H1 (cell line): ENCODE results near the gene LRR1. TPM values are rescaled to one million over a fixed set of nuclear protein-coding genes. Genes with fewer than 3 reads are reported as not detected.

ENCODE experiments used
- CTCF ChIA-PET: fragments of 300-600 bp; sonication (Branson Sonifier 250); formaldehyde crosslinking; loops from one replicate; lab custom pipeline; 2021; ENCODE audit not compliant: partially characterized antibody; lab: Charles Lee
- POLR2A ChIA-PET: fragments of 300-600 bp; sonication (Branson Sonifier 250); formaldehyde crosslinking; loops from one replicate; lab custom pipeline; 2021; ENCODE audit warnings: inconsistent platforms; ENCODE audit not compliant: partially characterized antibody; lab: Charles Lee
- DNase-seq, 2 experiments: peaks; one replicate each; pipeline versions ENCODE4 v3.0.0 to v3.0.0-alpha.2; 2010 to 2022; ENCODE audit warnings: low spot score in 2 of 2, low read depth in 1 of 2, mixed read lengths in 1 of 2
- FAIRE-seq: peaks from 2 replicates; lab custom pipeline; 2011; peaks lifted over from hg19 to GRCh38; lab: Jason Lieb, UNC
- H2AFZ ChIP-seq: 2 replicates; pipeline ENCODE4 v1.8.1; 2012; ENCODE audit warnings: low read length, inconsistent platforms
- H2AK5ac ChIP-seq: 2 replicates; pipeline ENCODE4 v1.6.1; 2013; ENCODE audit warnings: low read depth, low read length
- H2BK120ac ChIP-seq: replicated peaks from 2 replicates; pipeline ENCODE3; 2013; ENCODE audit warnings: low read depth, low read length, inconsistent platforms
- H2BK12ac ChIP-seq: 2 replicates; pipeline ENCODE4 v1.6.1; 2013; ENCODE audit warnings: low read depth, low read length
- H2BK15ac ChIP-seq: 2 replicates; pipeline ENCODE4 v1.6.1; 2013; ENCODE audit warnings: low read length
- H2BK20ac ChIP-seq: 2 replicates; pipeline ENCODE4 v1.6.1; 2013; ENCODE audit warnings: low read length
- H2BK5ac ChIP-seq: 2 replicates; pipeline ENCODE4 v1.6.1; 2013; ENCODE audit warnings: low read depth, low read length
- H3K14ac ChIP-seq: 2 replicates; pipeline ENCODE4 v1.6.1; 2013; ENCODE audit warnings: inconsistent platforms; ENCODE audit not compliant: insufficient read length
- H3K18ac ChIP-seq: 2 replicates; pipeline ENCODE4 v1.6.1; 2013; ENCODE audit warnings: low read length; ENCODE audit errors: extremely low read depth
- H3K23ac ChIP-seq: 2 replicates; pipeline ENCODE4 v1.6.1; 2013; ENCODE audit warnings: inconsistent platforms; ENCODE audit not compliant: insufficient read length
- H3K23me2 ChIP-seq: 2 replicates; pipeline ENCODE4 v1.6.1; 2013; ENCODE audit warnings: low read depth, low read length
- H3K27ac ChIP-seq: 2 replicates; pipeline ENCODE4 v1.6.1; 2011; ENCODE audit warnings: low read depth, low read length, inconsistent platforms
- H3K27me3 ChIP-seq, 4 experiments: replicated peaks in 1 of 4; 1 replicate in 1 of 4; 2 replicates in 3 of 4; pipeline versions ENCODE4 v1.6.1 to v1.8.1; 2011 to 2013; ENCODE audit warnings: low read length in 3 of 4, mild to moderate bottlenecking in 3 of 4, inconsistent platforms in 2 of 4, mixed read lengths in 2 of 4, moderate library complexity in 1 of 4; ENCODE audit not compliant: control insufficient read depth in 3 of 4, insufficient read depth in 3 of 4; ENCODE audit errors: extremely low read depth in 1 of 4
- H3K36me3 ChIP-seq, 4 experiments: 2 replicates each; pipeline versions ENCODE4 v1.6.1 to v1.8.1; 2011 to 2013; ENCODE audit warnings: mild to moderate bottlenecking in 4 of 4, low read length in 3 of 4, moderate library complexity in 2 of 4, control low read depth in 1 of 4, inconsistent platforms in 1 of 4; ENCODE audit not compliant: insufficient read depth in 4 of 4, control insufficient read depth in 2 of 4
- H3K4ac ChIP-seq: replicated peaks from 2 replicates; pipeline ENCODE3; 2013; ENCODE audit warnings: low read length, low read depth, mixed read lengths, inconsistent platforms; ENCODE audit not compliant: insufficient read length
- H3K4me1 ChIP-seq, 4 experiments: replicated peaks in 1 of 4; 1 replicate in 1 of 4; 2 replicates in 3 of 4; pipeline versions ENCODE4 v1.6.1 to v1.8.1; 2011 to 2013; ENCODE audit warnings: low read length in 3 of 4, inconsistent platforms in 2 of 4, mixed read lengths in 1 of 4; ENCODE audit not compliant: insufficient read depth in 4 of 4, control insufficient read depth in 3 of 4
- H3K4me2 ChIP-seq, 2 experiments: 2 replicates each; pipeline versions ENCODE4 v1.6.1 to v1.8.1; 2011 to 2013; ENCODE audit warnings: low read depth in 2 of 2, low read length in 2 of 2, control low read depth in 1 of 2, inconsistent platforms in 1 of 2, mild to moderate bottlenecking in 1 of 2; ENCODE audit not compliant: insufficient read depth in 1 of 2
- H3K4me3 ChIP-seq, 4 experiments: fragments of 200-600, 300-600 bp in 1 of 4; sonication (generic), shearing (Covaris generic), sonication (Bioruptor Twin) in 1 of 4; 2 replicates each; pipeline versions ENCODE4 v1.5.1 to v1.8.1; 2011 to 2016; ENCODE audit warnings: low read length in 4 of 4, low read depth in 3 of 4, control low read depth in 2 of 4, inconsistent platforms in 2 of 4, mild to moderate bottlenecking in 2 of 4, mixed read lengths in 1 of 4, moderate library complexity in 1 of 4; ENCODE audit not compliant: insufficient read depth in 2 of 4; ENCODE audit errors: extremely low read depth in 1 of 4
- H3K56ac ChIP-seq: replicated peaks from 2 replicates; pipeline ENCODE3; 2013; ENCODE audit warnings: low read depth, mild to moderate bottlenecking, mixed read lengths, low read length, inconsistent platforms; ENCODE audit not compliant: insufficient read length
- H3K79me1 ChIP-seq: 2 replicates; pipeline ENCODE4 v1.6.1; 2013; ENCODE audit warnings: low read depth, low read length, control low read depth
- H3K79me2 ChIP-seq, 2 experiments: 2 replicates each; pipeline versions ENCODE4 v1.6.1 to v1.8.1; 2012 to 2013; ENCODE audit warnings: low read length in 2 of 2, mild to moderate bottlenecking in 2 of 2, inconsistent platforms in 1 of 2; ENCODE audit not compliant: insufficient read depth in 2 of 2, control insufficient read depth in 1 of 2
- H3K9ac ChIP-seq, 4 experiments: replicated peaks in 1 of 4; 1 replicate in 1 of 4; 2 replicates in 3 of 4; pipeline versions ENCODE4 v1.6.1 to v1.8.1; 2011 to 2013; ENCODE audit warnings: low read depth in 3 of 4, low read length in 3 of 4, control low read depth in 2 of 4, mild to moderate bottlenecking in 2 of 4, moderate library complexity in 2 of 4, inconsistent platforms in 1 of 4; ENCODE audit errors: extremely low read depth in 1 of 4
- H3K9me3 ChIP-seq, 2 experiments: 2 replicates each; pipeline versions ENCODE4 v1.6.1 to v1.8.1; 2012 to 2013; ENCODE audit warnings: mild to moderate bottlenecking in 2 of 2, moderate library complexity in 2 of 2, control low read depth in 1 of 2, inconsistent platforms in 1 of 2, low read depth in 1 of 2, low read length in 1 of 2, mixed read lengths in 1 of 2; ENCODE audit not compliant: insufficient read depth in 2 of 2
- H4K20me1 ChIP-seq, 2 experiments: replicated peaks in 1 of 2; 2 replicates each; pipeline versions ENCODE3 to v1.8.1; 2011 to 2013; ENCODE audit warnings: inconsistent platforms in 2 of 2, low read length in 2 of 2, mild to moderate bottlenecking in 1 of 2; ENCODE audit not compliant: insufficient read depth in 2 of 2, control insufficient read depth in 1 of 2
- H4K5ac ChIP-seq: 2 replicates; pipeline ENCODE4 v1.6.1; 2013; ENCODE audit warnings: low read length, low read depth, mixed read lengths, inconsistent platforms; ENCODE audit not compliant: insufficient read length
- H4K8ac ChIP-seq: 2 replicates; pipeline ENCODE4 v1.8.0; 2013; ENCODE audit warnings: mild to moderate bottlenecking, moderate library complexity, low read length, inconsistent platforms; ENCODE audit not compliant: insufficient read depth; ENCODE audit errors: extremely low read depth
- H4K91ac ChIP-seq: replicated peaks from 2 replicates; pipeline ENCODE3; 2013; ENCODE audit warnings: low read length, mixed read lengths, inconsistent platforms; ENCODE audit not compliant: insufficient read length
- CHD1 ChIP-seq: IDR thresholded peaks from 2 replicates; pipeline ENCODE4 v1.6.1; 2012; ENCODE audit warnings: low read depth, low read length, improper control_type of control experiment
- GTF2F1 ChIP-seq: IDR thresholded peaks from 2 replicates; pipeline ENCODE4 v1.6.1; 2012; ENCODE audit warnings: low read depth, low read length, improper control_type of control experiment, borderline replicate concordance
- NANOG ChIP-seq: IDR thresholded peaks from 2 replicates; pipeline ENCODE4 v1.6.1; 2011; ENCODE audit warnings: low read length, low read depth, mild to moderate bottlenecking, inconsistent platforms; ENCODE audit not compliant: insufficient read depth, poor library complexity, severe bottlenecking
- POLR2AphosphoS5 ChIP-seq: IDR thresholded peaks from 2 replicates; pipeline ENCODE4 v1.6.1; 2011; ENCODE audit warnings: low read depth, low read length
- TAF7 ChIP-seq: optimal IDR thresholded peaks from 2 replicates; pipeline ENCODE3; 2011; ENCODE audit warnings: low read depth, mild to moderate bottlenecking, inconsistent platforms, low read length, moderate library complexity, borderline replicate concordance
- WGBS, 2 experiments: shearing (Covaris generic) in 1 of 2; methylation state at CpG; one replicate each; pipeline versions ENCODE4 v1.1.6 to v1.1.7; 2013 to 2015; ENCODE audit warnings: low lambda C conversion rate in 2 of 2, mixed read lengths in 2 of 2, inconsistent platforms in 1 of 2, low coverage in 1 of 2, missing lambda C conversion rate in 1 of 2; ENCODE audit not compliant: insufficient replicate concordance in 2 of 2, insufficient coverage in 1 of 2, insufficient read length in 1 of 2; ENCODE audit errors: extremely low coverage in 1 of 2, missing lambda C conversion rate in 1 of 2; 5-methylcytosine and 5-hydroxymethylcytosine counted together
- polyA plus RNA-seq, 7 experiments: library from polyadenylated mRNA; depleted of rRNA in 3 of 7; stranded (reverse) in 5 of 7; unstranded in 2 of 7; fragments of >200 nt in 5 of 7; fragments of 200-250 nt in 2 of 7; gene quantifications; 1 replicate in 5 of 7; 2 replicates in 1 of 7; 4 replicates in 1 of 7; pipeline versions ENCODE4 v1.2.1 to v1.2.3, GENCODE V29; 2011 to 2013; ENCODE audit warnings: missing spikeins in 2 of 7, mixed read lengths in 2 of 7
- total RNA-seq: library from RNA; stranded (reverse); fragmentation: NEBNext Ultra II Directional; extraction: Animal tissue kit (Norgen Biotek cat#: 25700); gene quantifications from 2 replicates; pipeline ENCODE4 v1.2.1, GENCODE V29; 2021

The LRR1 gene
- total and polyA plus RNA-seq, 2 of the 8 experiments (the other 6 are each of a cell fraction or from before 2014, with no cell fraction given), result 30.7 to 37.5 TPM

DNA sequence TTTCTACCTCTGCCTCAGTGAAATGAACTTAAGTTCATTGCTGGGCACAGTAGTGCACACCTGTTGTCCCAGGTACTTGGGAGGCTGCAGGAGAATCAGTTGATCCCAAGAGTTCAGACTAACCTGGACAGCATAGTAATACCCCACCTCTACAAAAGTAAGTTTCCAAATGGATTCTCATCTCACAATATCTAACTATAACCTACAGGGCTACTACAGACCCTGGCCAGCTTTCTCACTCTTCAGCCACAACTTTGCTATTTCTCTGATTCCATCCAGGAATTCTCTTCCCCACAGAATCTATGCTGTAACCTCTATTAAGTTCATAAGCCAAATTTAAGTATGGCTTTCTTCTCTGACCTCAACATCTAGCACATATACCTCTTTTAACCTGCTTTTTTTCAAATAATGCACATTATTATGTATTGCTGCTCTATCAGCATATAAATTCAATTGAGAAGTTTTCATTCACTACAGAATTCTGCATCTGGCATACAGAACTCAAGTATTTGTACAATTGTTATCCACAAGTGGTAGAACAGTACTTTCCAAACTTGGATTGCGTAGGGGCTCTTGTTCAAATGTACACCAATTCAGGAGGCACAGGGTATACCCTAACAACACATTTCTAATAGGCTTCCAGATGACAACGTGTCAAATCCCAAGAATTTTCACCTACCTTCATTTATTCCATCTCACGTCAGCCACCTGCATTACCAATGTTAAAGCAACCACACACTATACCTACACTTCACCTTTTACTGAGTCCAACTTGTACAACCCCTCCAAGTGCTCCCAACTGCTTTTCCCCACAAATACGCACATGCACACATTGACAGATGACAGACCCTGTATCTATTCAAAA is 16.4 kb upstream of the LRR1 start:
- Histone ChIP-seq H3K4me3 (peak overlapping the region in 1 of 4 experiments; percentile 100; a peak in 1 of 8 replicates), H3K18ac (no peak overlapping the region), H3K9me3 (no peaks in the 10 kb centered on the region), H4K8ac (no peak overlapping the region), H3K79me1 (no peaks in the 10 kb centered on the region), H3K23ac (no peak overlapping the region), H4K91ac (no peak overlapping the region), H3K4me1 (peaks cover 0 to 9% (median 5%) of the 10 kb centered on the region in 4 experiments; a peak in 6 of 7 replicates), H3K56ac (peak overlapping the region; percentile 32), H3K4ac (no peak overlapping the region), H3K23me2 (peaks cover 2% of the 10 kb centered on the region), H3K9ac (peak overlapping the region in 1 of 4 experiments; percentile 69; a peak in 3 of 7 replicates), H3K14ac (no peak overlapping the region), H2BK12ac (no peak overlapping the region), H4K20me1 (peaks cover 18 to 24% of the 10 kb centered on the region in 2 experiments), H3K4me2 (peak overlapping the region in 1 of 2 experiments; percentile 9; a peak in 1 of 4 replicates), H4K5ac (no peak overlapping the region), H3K27me3 (no peaks in the 10 kb centered on the region), H3K79me2 (peaks cover 25 to 70% of the 10 kb centered on the region in 2 experiments), H2BK5ac (no peak overlapping the region), H2BK15ac (no peak overlapping the region), H3K27ac (no peak overlapping the region; the same call in 1 of the 2 replicates), H2BK20ac (no peak overlapping the region), H2AFZ (no peak overlapping the region), H2AK5ac (no peak overlapping the region), H2BK120ac (no peak overlapping the region), H3K36me3 (peaks cover 0 to 46% (median 22%) of the 10 kb centered on the region in 4 experiments; a peak in 7 of 8 replicates)
- POLR2A ChIA-PET, result interaction anchor here (0.6 to 11.0 kb wide), 19 partner anchors 9 to 185 kb away, joined by 3 to 169 read pairs (median 5); partner anchors contain the start of genes LRR1, MGAT2, POLE2 and RPL36AL
- DNase-seq (no peak), FAIRE-seq (no peak)
- 90% methylated on average over 4 of the region's 4 CpGs; no CpG with 5 or more reads in 1 of the 2 experiments for WGBS, 2 experiments
- CTCF ChIA-PET, result no interaction called here
- TF ChIP-seq GTF2F1 (peak; percentile 61; the same call in 1 of the 2 replicates), POLR2AphosphoS5 (peak; percentile 99), TAF7 (peak; percentile 45), CHD1 (no peak), NANOG (no peak)
